Liver (tissue), 9 donors: ENCODE measurements around the gene APIP. TPM values are rescaled to one million over a fixed set of nuclear protein-coding genes. Genes with fewer than 3 reads are reported as not detected.

Experiments
- DNase-seq: peaks from one replicate; pipeline ENCODE4 v3.0.0-alpha.2; 2017; ENCODE audit warnings: low spot score
- H3K27ac ChIP-seq, 2 donors: one replicate each; pipeline ENCODE4 v1.7.0; 2013; ENCODE audit warnings: inconsistent platforms in 2 of 2, low read length in 2 of 2, control low read depth in 1 of 2, low read depth in 1 of 2, mild to moderate bottlenecking in 1 of 2
- H3K27me3 ChIP-seq, 4 donors: one replicate each; pipeline versions ENCODE4 v1.6.1 to v1.7.0; 2013; ENCODE audit warnings: low read length in 3 of 4, inconsistent platforms in 1 of 4, mild to moderate bottlenecking in 1 of 4, moderate library complexity in 1 of 4; ENCODE audit not compliant: control insufficient read depth in 4 of 4, insufficient read depth in 4 of 4
- H3K36me3 ChIP-seq, 4 donors: one replicate each; pipeline versions ENCODE4 v1.6.1 to v1.7.0; 2013; ENCODE audit warnings: low read length in 3 of 4, mild to moderate bottlenecking in 3 of 4, low read depth in 1 of 4, moderate library complexity in 1 of 4; ENCODE audit not compliant: control insufficient read depth in 4 of 4, insufficient read depth in 3 of 4
- H3K4me1 ChIP-seq, 4 donors: one replicate each; pipeline versions ENCODE4 v1.6.1 to v1.7.0; 2013; ENCODE audit warnings: low read length in 3 of 4, mild to moderate bottlenecking in 3 of 4, moderate library complexity in 1 of 4; ENCODE audit not compliant: control insufficient read depth in 4 of 4, insufficient read depth in 4 of 4
- H3K4me3 ChIP-seq, 3 donors: one replicate each; pipeline versions ENCODE4 v1.6.1 to v1.7.0; 2013; ENCODE audit warnings: low read length in 3 of 3, control low read depth in 1 of 3, low read depth in 1 of 3, mild to moderate bottlenecking in 1 of 3
- H3K9ac ChIP-seq, 2 donors: one replicate each; pipeline ENCODE4 v1.7.0; 2013; ENCODE audit warnings: low read length in 2 of 2, mild to moderate bottlenecking in 2 of 2, moderate library complexity in 2 of 2, control low read depth in 1 of 2, low read depth in 1 of 2
- H3K9me3 ChIP-seq, 4 donors: one replicate each; pipeline versions ENCODE4 v1.6.1 to v1.7.0; 2013; ENCODE audit warnings: low read length in 3 of 4; ENCODE audit not compliant: control insufficient read depth in 4 of 4
- CTCF ChIP-seq: fragments of 150-350 bp; IDR thresholded peaks from 2 replicates; pipeline ENCODE4 v1.5.1; 2017; ENCODE audit warnings: improper control_type of control experiment, low read depth, low read length; ENCODE audit not compliant: missing input control
- EGR1 ChIP-seq, 2 donors: IDR thresholded peaks; 2 replicates each; pipeline ENCODE4 v1.6.1; 2016 to 2018; ENCODE audit warnings: antibody characterized with exemption in 2 of 2, low read depth in 2 of 2
- FOXA1 ChIP-seq: IDR thresholded peaks from 2 replicates; pipeline ENCODE4 v1.6.1; 2016; ENCODE audit warnings: antibody characterized with exemption
- FOXA2 ChIP-seq: IDR thresholded peaks from 2 replicates; pipeline ENCODE4 v1.6.1; 2016; ENCODE audit warnings: antibody characterized with exemption
- GABPA ChIP-seq, 2 donors: IDR thresholded peaks in 1 of 2; conservative IDR thresholded peaks in 1 of 2; 2 replicates each; pipeline ENCODE4 v1.6.1; 2016; ENCODE audit warnings: antibody characterized with exemption in 2 of 2, mild to moderate bottlenecking in 1 of 2, moderate library complexity in 1 of 2
- HNF4A ChIP-seq, 2 donors: conservative IDR thresholded peaks; 2 replicates each; pipeline ENCODE4 v1.6.1; 2016; ENCODE audit warnings: antibody characterized with exemption in 2 of 2, mild to moderate bottlenecking in 2 of 2
- HNF4G ChIP-seq: IDR thresholded peaks from 2 replicates; pipeline ENCODE4 v1.6.1; 2016; ENCODE audit warnings: antibody characterized with exemption
- JUND ChIP-seq, 2 donors: IDR thresholded peaks; 2 replicates each; pipeline ENCODE4 v1.6.1; 2016; ENCODE audit warnings: antibody characterized with exemption in 2 of 2
- RAD21 ChIP-seq, 2 donors: IDR thresholded peaks; 2 replicates each; pipeline ENCODE4 v1.6.1; 2016; ENCODE audit warnings: antibody characterized with exemption in 2 of 2, mild to moderate bottlenecking in 2 of 2
- RXRA ChIP-seq, 2 donors: IDR thresholded peaks; 2 replicates each; pipeline ENCODE4 v1.6.1; 2017 to 2018; ENCODE audit warnings: antibody characterized with exemption in 2 of 2, mild to moderate bottlenecking in 1 of 2
- SP1 ChIP-seq: IDR thresholded peaks from 2 replicates; pipeline ENCODE4 v1.6.1; 2018; ENCODE audit warnings: antibody characterized with exemption, mild to moderate bottlenecking
- TAF1 ChIP-seq: conservative IDR thresholded peaks from 2 replicates; pipeline ENCODE4 v1.6.1; 2016; ENCODE audit warnings: antibody characterized with exemption, mild to moderate bottlenecking
- YY1 ChIP-seq: IDR thresholded peaks from 2 replicates; pipeline ENCODE4 v1.6.1; 2016; ENCODE audit warnings: antibody characterized with exemption, mild to moderate bottlenecking
- WGBS: extraction: QIAGEN DNeasy Blood & Tissue Kit; methylation state at CpG from one replicate; pipeline ENCODE4 v1.1.7; 2013; 5-methylcytosine and 5-hydroxymethylcytosine counted together
- polyA plus RNA-seq, 2 donors: library from polyadenylated mRNA; stranded (reverse) in 1 of 2; unstranded in 1 of 2; fragments of 200-250 nt in 1 of 2; fragments of >200 nt in 1 of 2; fragmentation: Nextera tagmentation in 1 of 2; extraction: Ambion mirVana in 1 of 2; gene quantifications; one replicate each; pipeline versions ENCODE4 v1.2.1 to v1.2.3, GENCODE V29; 2013 to 2015
- total RNA-seq, 2 donors: library from RNA; depleted of rRNA; stranded (reverse); fragments of >200 nt; gene quantifications; one replicate each; pipeline ENCODE4 v1.2.3, GENCODE V29; 2014
- TF ChIP-seq, protein P1 (sequence below): IDR thresholded peaks from 2 replicates; pipeline ENCODE4 v1.6.1; 2016; ENCODE audit warnings: antibody characterized with exemption
- TF ChIP-seq, protein P2 (sequence below): IDR thresholded peaks from 2 replicates; pipeline ENCODE4 v1.6.1; 2016; ENCODE audit warnings: antibody characterized with exemption
- donor health status: healthy.
- donor health status: healthy.
- donor health status: healthy.
- donor health status: healthy.
- donor health status: healthy.

APIP gene
- total and polyA plus RNA-seq, 4 donors: 13.4 to 26.3 (median 16.5) TPM

- no peak overlapping the region for H3K9ac ChIP-seq
- no peak for DNase-seq
- no peaks in the 10 kb centered on the region for H3K27me3 ChIP-seq
- H3K9me3 ChIP-seq: no peaks in the 10 kb centered on the region
- no peak overlapping the region for H3K4me3 ChIP-seq
- H3K4me1 ChIP-seq: peaks cover 0 to 14% (median 8%) of the 10 kb centered on the region in 4 donors
- no peak overlapping the region for H3K27ac ChIP-seq
- TF ChIP-seq SP1 (no peak), RXRA (IDR thresholded peaks at IDR 0.05) (no peak), GABPA (IDR thresholded peaks at IDR 0.05 in 1 of 2, conservative IDR thresholded peaks at IDR 0.05 in 1 of 2) (no peak)
- no peaks in the 10 kb centered on the region for H3K36me3 ChIP-seq
- WGBS: 63% methylated on average over 3 of the region's 3 CpGs
Measured at GRCh38 chr11:34855754-34856095, 60.5 kb downstream of the APIP start.

- TF ChIP-seq HNF4A (conservative IDR thresholded peaks at IDR 0.05) (peak in 1 of 2 donors; percentile 19), FOXA2 (peak; percentile 75), RXRA (IDR thresholded peaks at IDR 0.05) (peak in 1 of 2 donors; percentile 43), CTCF (no peak), YY1 (no peak), FOXA1 (peak; percentile 46)
- TF ChIP-seq, protein P1, sequence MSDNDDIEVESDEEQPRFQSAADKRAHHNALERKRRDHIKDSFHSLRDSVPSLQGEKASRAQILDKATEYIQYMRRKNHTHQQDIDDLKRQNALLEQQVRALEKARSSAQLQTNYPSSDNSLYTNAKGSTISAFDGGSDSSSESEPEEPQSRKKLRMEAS: no peak
- Histone ChIP-seq H3K27me3 (no peaks in the 10 kb centered on the region), H3K4me3 (no peak overlapping the region), H3K27ac (no peak overlapping the region), H3K4me1 (peaks cover 0 to 10% (median 7%) of the 10 kb centered on the region in 4 donors), H3K9ac (no peak overlapping the region), H3K9me3 (no peaks in the 10 kb centered on the region), H3K36me3 (no peaks in the 10 kb centered on the region)
- 42% methylated on average over 5 of the region's 5 CpGs for WGBS
- DNase-seq: no peak
Measured at GRCh38 chr11:34855021-34855753, 61.0 kb downstream of the APIP start.

DNA sequence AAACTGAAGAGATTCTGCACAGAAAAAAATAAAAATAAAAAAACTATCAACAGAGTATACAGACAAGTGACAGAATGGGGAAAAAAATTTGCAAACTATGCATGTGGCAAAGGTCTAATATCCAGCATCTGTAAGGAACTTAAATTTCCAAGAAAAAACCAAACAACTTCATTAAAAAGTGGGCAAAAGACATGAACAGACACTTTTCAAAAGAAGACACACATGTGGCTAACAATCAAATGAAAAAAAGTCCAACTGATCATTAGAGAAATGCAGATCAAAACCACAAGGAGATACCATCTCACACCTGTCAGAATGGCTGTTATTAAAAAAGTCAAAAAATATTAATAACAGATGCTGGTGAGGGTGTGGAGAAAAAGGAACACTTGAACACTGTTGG, 64.3 kb downstream of the APIP start:
- no peak overlapping the region for H3K27ac ChIP-seq

More for the DNA sequence above, 64.3 kb downstream of the APIP start:
- TF ChIP-seq EGR1 (IDR thresholded peaks at IDR 0.05; ENCODE audit: low read depth in 2 of 2): no peak
- no peak for TF ChIP-seq HNF4G
- TF ChIP-seq HNF4A (conservative IDR thresholded peaks at IDR 0.05): no peak
- no peak for TF ChIP-seq JUND (IDR thresholded peaks at IDR 0.05)
- TF ChIP-seq, protein P2, sequence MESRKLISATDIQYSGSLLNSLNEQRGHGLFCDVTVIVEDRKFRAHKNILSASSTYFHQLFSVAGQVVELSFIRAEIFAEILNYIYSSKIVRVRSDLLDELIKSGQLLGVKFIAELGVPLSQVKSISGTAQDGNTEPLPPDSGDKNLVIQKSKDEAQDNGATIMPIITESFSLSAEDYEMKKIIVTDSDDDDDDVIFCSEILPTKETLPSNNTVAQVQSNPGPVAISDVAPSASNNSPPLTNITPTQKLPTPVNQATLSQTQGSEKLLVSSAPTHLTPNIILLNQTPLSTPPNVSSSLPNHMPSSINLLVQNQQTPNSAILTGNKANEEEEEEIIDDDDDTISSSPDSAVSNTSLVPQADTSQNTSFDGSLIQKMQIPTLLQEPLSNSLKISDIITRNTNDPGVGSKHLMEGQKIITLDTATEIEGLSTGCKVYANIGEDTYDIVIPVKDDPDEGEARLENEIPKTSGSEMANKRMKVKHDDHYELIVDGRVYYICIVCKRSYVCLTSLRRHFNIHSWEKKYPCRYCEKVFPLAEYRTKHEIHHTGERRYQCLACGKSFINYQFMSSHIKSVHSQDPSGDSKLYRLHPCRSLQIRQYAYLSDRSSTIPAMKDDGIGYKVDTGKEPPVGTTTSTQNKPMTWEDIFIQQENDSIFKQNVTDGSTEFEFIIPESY: no peak
- TF ChIP-seq, protein P1: no peak
- no peak for TF ChIP-seq FOXA1
- no peak for TF ChIP-seq CTCF
- TF ChIP-seq YY1: no peak
- TF ChIP-seq SP1: no peak
- TF ChIP-seq RAD21 (IDR thresholded peaks at IDR 0.05): no peak
- no peak for TF ChIP-seq TAF1
- TF ChIP-seq FOXA2: no peak
- no peaks in the 10 kb centered on the region for H3K4me1 ChIP-seq
- no peak for DNase-seq
- H3K36me3 ChIP-seq: no peaks in the 10 kb centered on the region
- no peaks in the 10 kb centered on the region for H3K27me3 ChIP-seq
- H3K9me3 ChIP-seq: no peaks in the 10 kb centered on the region
- no peak overlapping the region for H3K4me3 ChIP-seq
- no peak overlapping the region for H3K9ac ChIP-seq
